Stomach (tissue), 4 donors: ENCODE data around the gene KAT2A.

Source experiments
- POLR2A ChIP-seq, 4 donors: fragments of 450-650 bp; IDR thresholded peaks; one replicate each; pipeline ENCODE4 v1.6.1; 2016; ENCODE audit warnings: antibody characterized with exemption in 4 of 4, control low read depth in 2 of 4, mild to moderate bottlenecking in 1 of 4, moderate library complexity in 1 of 4
- POLR2AphosphoS5 ChIP-seq, 3 donors: sonication (generic); formaldehyde crosslinking; IDR thresholded peaks; one replicate each; pipeline ENCODE4 v1.6.1; 2016; ENCODE audit warnings: antibody characterized with exemption in 3 of 3
- TF ChIP-seq, protein P1 (sequence below), 7 experiments: fragments of 450-650 bp in 4 of 7; fragments of 200-600 bp in 3 of 7; sonication (generic) in 3 of 7; IDR thresholded peaks; one replicate each; pipeline ENCODE4 v1.5.1; 2016 to 2019; ENCODE audit warnings: antibody characterized with exemption in 7 of 7, control low read depth in 2 of 7, mild to moderate bottlenecking in 1 of 7

DNA sequence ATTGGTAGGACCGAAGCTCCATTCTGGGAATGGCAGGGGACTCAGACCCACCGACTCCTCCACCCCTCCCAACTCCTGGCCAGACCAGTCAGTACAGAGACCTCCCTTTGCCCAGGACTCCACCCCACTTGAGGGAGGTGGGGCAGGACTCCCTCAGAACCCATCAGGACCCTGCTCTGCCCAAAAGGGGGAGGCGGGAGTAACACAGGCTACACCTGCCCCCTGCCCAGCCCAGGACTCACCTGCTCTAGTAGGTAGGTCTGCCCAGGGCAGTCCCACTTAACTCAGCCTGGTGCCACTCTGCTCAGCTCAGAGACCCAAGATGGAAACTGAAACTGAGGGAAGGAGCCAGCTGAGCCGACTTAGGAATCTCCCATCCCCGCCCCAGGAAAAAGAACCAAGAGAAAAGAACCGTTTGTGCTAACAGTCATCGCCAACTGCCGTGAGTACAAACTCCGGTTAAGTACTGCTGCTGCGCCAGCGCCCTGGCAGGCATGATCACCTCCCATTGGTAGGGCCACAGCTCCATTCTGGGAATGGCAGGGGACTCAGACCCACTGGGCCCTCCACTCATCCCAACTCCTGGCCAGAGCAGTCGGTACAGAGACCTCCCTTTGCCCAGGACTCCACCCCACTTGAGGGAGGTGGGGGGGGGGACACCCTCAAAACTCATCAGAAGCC, 9.2 kb downstream of the KAT2A start:
- TF ChIP-seq POLR2AphosphoS5 (IDR thresholded peaks at IDR 0.05) (no peak), POLR2A (IDR thresholded peaks at IDR 0.05) (no peak)
- TF ChIP-seq, protein P1, sequence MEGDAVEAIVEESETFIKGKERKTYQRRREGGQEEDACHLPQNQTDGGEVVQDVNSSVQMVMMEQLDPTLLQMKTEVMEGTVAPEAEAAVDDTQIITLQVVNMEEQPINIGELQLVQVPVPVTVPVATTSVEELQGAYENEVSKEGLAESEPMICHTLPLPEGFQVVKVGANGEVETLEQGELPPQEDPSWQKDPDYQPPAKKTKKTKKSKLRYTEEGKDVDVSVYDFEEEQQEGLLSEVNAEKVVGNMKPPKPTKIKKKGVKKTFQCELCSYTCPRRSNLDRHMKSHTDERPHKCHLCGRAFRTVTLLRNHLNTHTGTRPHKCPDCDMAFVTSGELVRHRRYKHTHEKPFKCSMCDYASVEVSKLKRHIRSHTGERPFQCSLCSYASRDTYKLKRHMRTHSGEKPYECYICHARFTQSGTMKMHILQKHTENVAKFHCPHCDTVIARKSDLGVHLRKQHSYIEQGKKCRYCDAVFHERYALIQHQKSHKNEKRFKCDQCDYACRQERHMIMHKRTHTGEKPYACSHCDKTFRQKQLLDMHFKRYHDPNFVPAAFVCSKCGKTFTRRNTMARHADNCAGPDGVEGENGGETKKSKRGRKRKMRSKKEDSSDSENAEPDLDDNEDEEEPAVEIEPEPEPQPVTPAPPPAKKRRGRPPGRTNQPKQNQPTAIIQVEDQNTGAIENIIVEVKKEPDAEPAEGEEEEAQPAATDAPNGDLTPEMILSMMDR (IDR thresholded peaks at IDR 0.05), result no peak
